IPS DF 6.9 (cell line): ENCODE measurements around the gene DEFB129.
"Not testable (repeated sequence)": the region's sequence is repeated elsewhere in the genome, so short reads cannot be mapped to it uniquely, and the experiment has no call there.

Source experiments
- DNase-seq: peaks from one replicate; pipeline ENCODE4 v3.0.0-alpha.2; 2013; ENCODE audit warnings: low read depth, low spot score
- H3K27ac ChIP-seq: one replicate; pipeline ENCODE4 v1.5.1; 2013; ENCODE audit warnings: low read length, control low read depth
- H3K27me3 ChIP-seq: 2 replicates; pipeline ENCODE4 v1.6.1; 2013; ENCODE audit warnings: mild to moderate bottlenecking, low read length; ENCODE audit not compliant: control insufficient read depth, insufficient read depth
- H3K36me3 ChIP-seq: 2 replicates; pipeline ENCODE4 v1.6.1; 2013; ENCODE audit warnings: low read length; ENCODE audit not compliant: control insufficient read depth, insufficient read depth
- H3K4me1 ChIP-seq: 2 replicates; pipeline ENCODE4 v1.6.1; 2013; ENCODE audit warnings: low read length; ENCODE audit not compliant: control insufficient read depth, insufficient read depth
- H3K4me3 ChIP-seq: 2 replicates; pipeline ENCODE4 v1.5.1; 2013; ENCODE audit warnings: mild to moderate bottlenecking, low read length
- H3K9me3 ChIP-seq: 2 replicates; pipeline ENCODE4 v1.6.1; 2013; ENCODE audit warnings: low read length, inconsistent platforms; ENCODE audit not compliant: control insufficient read depth, insufficient read depth
- WGBS: extraction: QIAGEN DNeasy Blood & Tissue Kit; methylation state at CpG from one replicate; pipeline ENCODE4 v1.1.7; 2013; ENCODE audit warnings: mixed read lengths, missing lambda C conversion rate; ENCODE audit not compliant: insufficient read length, insufficient coverage; 5-methylcytosine and 5-hydroxymethylcytosine counted together

DEFB129 gene, protein sequence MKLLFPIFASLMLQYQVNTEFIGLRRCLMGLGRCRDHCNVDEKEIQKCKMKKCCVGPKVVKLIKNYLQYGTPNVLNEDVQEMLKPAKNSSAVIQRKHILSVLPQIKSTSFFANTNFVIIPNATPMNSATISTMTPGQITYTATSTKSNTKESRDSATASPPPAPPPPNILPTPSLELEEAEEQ

GRCh38 chr20:226958-227357 lies at the start of gene DEFB129:
Gene DEFB129, plus strand, starts transcription at chr20:227258. Its CDS starts 31 bp downstream, at chr20:227289.
- no peaks in the 10 kb centered on the region for H3K4me1 ChIP-seq
- no CpG with 5 or more reads among the region's 3 CpGs for WGBS
- no peak within 1 kb of the TSS for H3K27ac ChIP-seq
- H3K9me3 ChIP-seq: no peaks in the 10 kb centered on the region
- no peaks in the 10 kb centered on the region for H3K27me3 ChIP-seq
- no peaks in the 10 kb centered on the region for H3K36me3 ChIP-seq
- no peak within 1 kb of the TSS for H3K4me3 ChIP-seq
- no peak for DNase-seq

- H3K4me1 ChIP-seq: no peaks in the 10 kb centered on the region
- no peak overlapping the region for H3K27ac ChIP-seq
- H3K4me3 ChIP-seq: no peak overlapping the region
- no CpG with 5 or more reads among the region's 2 CpGs for WGBS
- no peak for DNase-seq
- H3K9me3 ChIP-seq: peaks cover 3% of the 10 kb centered on the region
- no peaks in the 10 kb centered on the region for H3K36me3 ChIP-seq
- H3K27me3 ChIP-seq: no peaks in the 10 kb centered on the region
Observed at GRCh38 chr20:184288-184687, 42.8 kb upstream of the DEFB129 start.

DNA sequence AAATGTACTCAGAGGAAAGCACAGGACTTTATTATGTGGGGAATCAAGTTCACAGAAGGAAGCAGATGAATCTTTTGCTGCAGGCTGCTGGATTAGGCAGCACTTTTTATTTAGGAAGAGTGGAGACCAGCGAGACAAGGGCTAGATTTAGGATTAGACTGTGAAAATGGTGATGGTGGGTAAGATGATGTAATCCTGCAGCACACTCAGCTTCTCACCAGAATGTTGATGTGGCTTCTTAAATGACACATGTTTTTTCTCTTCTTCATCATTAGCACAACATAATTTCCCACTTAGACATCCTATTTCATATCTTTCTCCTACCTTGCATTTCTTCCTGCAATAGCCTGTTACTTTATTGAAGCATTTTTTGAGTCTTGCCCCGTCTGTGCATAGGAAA lies 39.3 kb upstream of the DEFB129 start:
- H3K4me3 ChIP-seq: no peak overlapping the region
- no peak for DNase-seq
- H3K9me3 ChIP-seq: peaks cover 5% of the 10 kb centered on the region
- H3K27me3 ChIP-seq: no peaks in the 10 kb centered on the region
- no peak overlapping the region for H3K27ac ChIP-seq
- no peaks in the 10 kb centered on the region for H3K4me1 ChIP-seq
- WGBS: no CpG with 5 or more reads among the region's 2 CpGs
- no peaks in the 10 kb centered on the region for H3K36me3 ChIP-seq

- peaks cover 5% of the 10 kb centered on the region for H3K9me3 ChIP-seq
- no peak within 1 kb of the TSS for H3K27ac ChIP-seq
- H3K27me3 ChIP-seq: no peaks in the 10 kb centered on the region
- no peaks in the 10 kb centered on the region for H3K36me3 ChIP-seq
- H3K4me1 ChIP-seq: no peaks in the 10 kb centered on the region
- no peak within 1 kb of the TSS for H3K4me3 ChIP-seq
- no peak for DNase-seq
- no CpG with 5 or more reads among the region's 7 CpGs for WGBS
Observed at GRCh38 chr20:189611-190010, 37.4 kb upstream of the DEFB129 start, which contains the start of gene DEFB128. Gene DEFB128, minus strand, starts transcription at chr20:189711. Its CDS starts 88 bp downstream, at chr20:189623.

DNA sequence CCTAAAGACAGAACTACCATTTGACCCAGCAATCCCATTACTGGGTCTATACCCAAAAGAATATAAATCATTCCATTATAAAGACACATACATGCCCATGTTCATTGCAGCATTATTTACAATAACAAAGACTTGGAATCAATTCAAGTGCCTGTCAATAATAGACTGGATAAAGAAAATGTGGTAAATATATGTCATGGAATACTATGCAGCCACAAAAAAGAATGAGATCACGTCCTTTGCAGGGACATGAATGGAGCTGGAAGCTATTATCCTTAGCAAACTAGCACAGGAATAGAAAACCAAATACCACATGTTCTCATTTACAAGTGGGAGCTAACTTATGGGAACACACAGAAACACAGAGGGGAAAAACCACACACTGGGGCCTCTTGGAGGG lies 28.8 kb upstream of the DEFB129 start:
- peaks cover 3% of the 10 kb centered on the region; the same call in 1 of the 2 replicates for H3K9me3 ChIP-seq
- WGBS: no CpG with 5 or more reads among the region's 1 CpG
- H3K36me3 ChIP-seq: no peaks in the 10 kb centered on the region
- H3K4me1 ChIP-seq: no peaks in the 10 kb centered on the region
- H3K4me3 ChIP-seq: no peak overlapping the region
- H3K27me3 ChIP-seq: no peaks in the 10 kb centered on the region
- H3K27ac ChIP-seq: no peak overlapping the region
- DNase-seq: no peak

- peaks cover 3% of the 10 kb centered on the region; the same call in 1 of the 2 replicates for H3K9me3 ChIP-seq
- H3K27ac ChIP-seq: no peak overlapping the region
- WGBS: no CpG with 5 or more reads among the region's 4 CpGs
- H3K27me3 ChIP-seq: no peaks in the 10 kb centered on the region
- no peaks in the 10 kb centered on the region for H3K36me3 ChIP-seq
- H3K4me1 ChIP-seq: no peaks in the 10 kb centered on the region
- H3K4me3 ChIP-seq: no peak overlapping the region
- no peak for DNase-seq
Observed at GRCh38 chr20:199996-200395, 27.1 kb upstream of the DEFB129 start.

- DNase-seq, H3K27ac ChIP-seq, H3K4me1 ChIP-seq, H3K36me3 ChIP-seq, H3K9me3 ChIP-seq, H3K4me3 ChIP-seq, H3K27me3 ChIP-seq: not testable (repeated sequence)
- WGBS: no CpG with 5 or more reads among the region's 4 CpGs
Observed at GRCh38 chr20:203630-204029, 23.4 kb upstream of the DEFB129 start.

GRCh38 chr20:208942-209566 lies 18.0 kb upstream of the DEFB129 start:
- Histone ChIP-seq H3K9me3 (no peaks in the 10 kb centered on the region), H3K36me3 (no peaks in the 10 kb centered on the region), H3K27me3 (no peaks in the 10 kb centered on the region; the same call in 1 of the 2 replicates), H3K4me3 (no peak overlapping the region), H3K27ac (no peak overlapping the region), H3K4me1 (no peaks in the 10 kb centered on the region)
- no CpG with 5 or more reads among the region's 5 CpGs for WGBS
- peak; percentile 5 for DNase-seq

GRCh38 chr20:210809-211502 lies 16.1 kb upstream of the DEFB129 start:
- no peak for DNase-seq
- no CpG with 5 or more reads among the region's 7 CpGs for WGBS
- Histone ChIP-seq H3K4me3 (no peak overlapping the region), H3K36me3 (no peaks in the 10 kb centered on the region), H3K9me3 (no peaks in the 10 kb centered on the region), H3K27ac (no peak overlapping the region), H3K4me1 (no peaks in the 10 kb centered on the region), H3K27me3 (no peaks in the 10 kb centered on the region; the same call in 1 of the 2 replicates)

DNA sequence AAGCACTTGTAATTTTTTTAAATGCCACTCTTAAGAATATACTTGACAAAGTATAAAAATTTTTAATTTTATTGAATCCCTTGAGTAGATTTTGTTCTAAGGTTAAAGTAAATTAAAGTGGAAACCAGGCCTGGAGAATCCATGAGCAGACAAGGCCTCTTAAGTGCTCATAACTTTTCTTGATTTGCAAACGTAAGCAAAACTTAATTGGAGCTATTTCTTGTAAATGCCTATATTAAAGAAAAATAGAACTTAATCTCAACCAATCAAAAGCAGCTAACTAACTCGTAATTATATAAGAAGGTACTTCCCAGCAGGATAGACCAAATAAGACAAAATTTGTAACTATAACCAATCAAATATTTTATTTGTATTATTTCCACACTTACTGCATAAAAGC lies 12.7 kb upstream of the DEFB129 start:
- Histone ChIP-seq H3K36me3 (no peaks in the 10 kb centered on the region), H3K4me3 (no peak overlapping the region), H3K27me3 (no peaks in the 10 kb centered on the region), H3K27ac (no peak overlapping the region), H3K9me3 (no peaks in the 10 kb centered on the region), H3K4me1 (no peaks in the 10 kb centered on the region)
- WGBS: no CpG with 5 or more reads among the region's 2 CpGs
- no peak for DNase-seq
